Neural progenitor cell (in vitro differentiated cells): ENCODE results near the gene SERGEF. TPM values are rescaled to one million over a fixed set of nuclear protein-coding genes. Genes with fewer than 3 reads are reported as not detected.
A peak's percentile ranks its signal among the peaks of the same experiment; 100 is the strongest.

Experiments used
- DNase-seq: peaks from one replicate; pipeline ENCODE4 v3.0.0-alpha.2; 2016; ENCODE audit warnings: low spot score
- H2AFZ ChIP-seq: fragments of 200-600 bp; sonication (generic); replicated peaks from 2 replicates; pipeline ENCODE4 v1.6.1; 2016; ENCODE audit warnings: antibody characterized with exemption
- H3F3A ChIP-seq: fragments of 200-600 bp; sonication (generic); 2 replicates; pipeline ENCODE4 v1.6.1; 2016; ENCODE audit warnings: antibody characterized with exemption, low read depth
- H3K27ac ChIP-seq: fragments of 200-600 bp; sonication (generic); 2 replicates; pipeline ENCODE4 v1.5.1; 2016; ENCODE audit warnings: mild to moderate bottlenecking
- H3K27me3 ChIP-seq: fragments of 200-600 bp; sonication (generic); 2 replicates; pipeline ENCODE4 v1.6.1; 2016; ENCODE audit warnings: mild to moderate bottlenecking, moderate library complexity
- H3K36me3 ChIP-seq: fragments of 200-600 bp; sonication (generic); 2 replicates; pipeline ENCODE4 v1.5.1; 2016
- H3K4me1 ChIP-seq: fragments of 200-600 bp; sonication (generic); 2 replicates; pipeline ENCODE4 v1.6.1; 2016; ENCODE audit warnings: mixed run types
- H3K4me2 ChIP-seq: fragments of 200-600 bp; sonication (generic); 2 replicates; pipeline ENCODE4 v1.6.1; 2016
- H3K4me3 ChIP-seq: fragments of 200-600 bp; sonication (generic); 2 replicates; pipeline ENCODE4 v1.5.1; 2016
- H3K79me2 ChIP-seq: fragments of 200-600 bp; sonication (generic); 2 replicates; pipeline ENCODE4 v1.6.1; 2016; ENCODE audit warnings: low read depth
- H3K9ac ChIP-seq: fragments of 200-600 bp; sonication (generic); 2 replicates; pipeline ENCODE4 v1.6.1; 2016
- H3K9me3 ChIP-seq: fragments of 200-600 bp; sonication (generic); 2 replicates; pipeline ENCODE4 v1.5.1; 2016; ENCODE audit warnings: low read depth
- H4K20me1 ChIP-seq: fragments of 200-600 bp; sonication (generic); 2 replicates; pipeline ENCODE4 v1.6.1; 2016; ENCODE audit warnings: low read depth
- H3K27ac Mint-ChIP-seq: 3 replicates; pipeline ENCODE4 v1.8.0; 2021; ENCODE audit warnings: mixed read lengths
- H3K27me3 Mint-ChIP-seq: 2 replicates; pipeline ENCODE4 v1.8.0; 2022; ENCODE audit warnings: low read depth, mild to moderate bottlenecking, inconsistent platforms, moderate library complexity, mixed read lengths; ENCODE audit not compliant: insufficient read depth
- H3K36me3 Mint-ChIP-seq: 3 replicates; pipeline ENCODE4 v1.8.0; 2021; ENCODE audit warnings: mixed read lengths
- H3K4me1 Mint-ChIP-seq: 3 replicates; pipeline ENCODE4 v1.8.0; 2021; ENCODE audit warnings: mixed read lengths
- H3K4me3 Mint-ChIP-seq: 3 replicates; pipeline ENCODE4 v1.8.0; 2021; ENCODE audit warnings: mild to moderate bottlenecking, moderate library complexity, mixed read lengths
- H3K9me3 Mint-ChIP-seq: 3 replicates; pipeline ENCODE4 v1.8.0; 2020; ENCODE audit warnings: mixed read lengths
- CTCF ChIP-seq: fragments of 200-600 bp; sonication (generic); IDR thresholded peaks from 2 replicates; pipeline ENCODE4 v1.5.1; 2017; ENCODE audit warnings: antibody characterized with exemption, mild to moderate bottlenecking
- EZH2 ChIP-seq: fragments of 200-600 bp; sonication (generic); IDR thresholded peaks from 2 replicates; pipeline ENCODE4 v1.6.1; 2017; ENCODE audit warnings: antibody characterized with exemption, mild to moderate bottlenecking, moderate library complexity
- EZH2phosphoT487 ChIP-seq: fragments of 200-600 bp; sonication (generic); IDR thresholded peaks from 2 replicates; pipeline ENCODE4 v1.6.1; 2017; ENCODE audit warnings: antibody characterized with exemption
- total RNA-seq: library from RNA; depleted of rRNA; stranded (reverse); fragments of >200 nt; gene quantifications from 2 replicates; pipeline ENCODE4 v1.2.3, GENCODE V29; 2015; ENCODE audit warnings: low replicate concordance

The SERGEF gene
- total RNA-seq, 1 donor from 2014 or later = 35.1 TPM

GRCh38 chr11:17906436-17906835 is 106.4 kb downstream of the SERGEF start:
- no peaks in the 10 kb centered on the region for H3K79me2 ChIP-seq
- no peak overlapping the region for H3K4me3 Mint-ChIP-seq
- H3K27me3 Mint-ChIP-seq = peaks cover 6% of the 10 kb centered on the region
- H3K9me3 Mint-ChIP-seq = no peaks in the 10 kb centered on the region
- no peak overlapping the region for H3K27ac Mint-ChIP-seq
- no peak overlapping the region for H3K27ac ChIP-seq
- H3F3A ChIP-seq = peaks cover 4% of the 10 kb centered on the region
- peak; percentile 75 for DNase-seq
- no peaks in the 10 kb centered on the region for H3K36me3 ChIP-seq
- no peaks in the 10 kb centered on the region for H3K4me1 Mint-ChIP-seq
- no peak overlapping the region for H3K4me2 ChIP-seq
- no peaks in the 10 kb centered on the region for H3K9me3 ChIP-seq
- no peak overlapping the region for H3K9ac ChIP-seq
- no peaks in the 10 kb centered on the region for H3K36me3 Mint-ChIP-seq
- no peaks in the 10 kb centered on the region for H4K20me1 ChIP-seq
- H3K4me3 ChIP-seq = no peak overlapping the region
- H3K4me1 ChIP-seq = peaks cover 11% of the 10 kb centered on the region
- H2AFZ ChIP-seq = no peak overlapping the region
- H3K27me3 ChIP-seq = no peaks in the 10 kb centered on the region
- TF ChIP-seq EZH2phosphoT487 (no peak), CTCF (peak; percentile 56)

- H3K27me3 ChIP-seq = no peaks in the 10 kb centered on the region
- Mint-ChIP-seq H3K27ac (no peak overlapping the region), H3K36me3 (no peaks in the 10 kb centered on the region), H3K9me3 (no peaks in the 10 kb centered on the region), H3K27me3 (peaks cover 5% of the 10 kb centered on the region), H3K4me1 (no peaks in the 10 kb centered on the region), H3K4me3 (no peak overlapping the region)
- no peaks in the 10 kb centered on the region for H3K36me3 ChIP-seq
- H4K20me1 ChIP-seq = no peaks in the 10 kb centered on the region
- H3K9ac ChIP-seq = no peak overlapping the region
- H3K27ac ChIP-seq = no peak overlapping the region
- no peak overlapping the region for H2AFZ ChIP-seq
- TF ChIP-seq EZH2 = no peak
- TF ChIP-seq CTCF = no peak
- no peak for TF ChIP-seq EZH2phosphoT487
- no peak for DNase-seq
- no peaks in the 10 kb centered on the region for H3K79me2 ChIP-seq
- H3K9me3 ChIP-seq = no peaks in the 10 kb centered on the region
- no peak overlapping the region for H3K4me2 ChIP-seq
- no peak overlapping the region for H3K4me3 ChIP-seq
- H3F3A ChIP-seq = peaks cover 4% of the 10 kb centered on the region
- peaks cover 11% of the 10 kb centered on the region for H3K4me1 ChIP-seq
These were observed 107.4 kb downstream of the SERGEF start for GRCh38 chr11:17905477-17905876.

- H3K9ac ChIP-seq = no peak overlapping the region
- H2AFZ ChIP-seq = no peak overlapping the region
- no peak overlapping the region for H3K4me3 ChIP-seq
- Mint-ChIP-seq H3K9me3 (no peaks in the 10 kb centered on the region), H3K27ac (no peak overlapping the region), H3K4me3 (no peak overlapping the region), H3K4me1 (no peaks in the 10 kb centered on the region), H3K36me3 (no peaks in the 10 kb centered on the region), H3K27me3 (peaks cover 2% of the 10 kb centered on the region)
- H3K9me3 ChIP-seq = no peaks in the 10 kb centered on the region
- no peaks in the 10 kb centered on the region for H3K36me3 ChIP-seq
- H3K4me1 ChIP-seq = peaks cover under 1% of the 10 kb centered on the region
- no peak overlapping the region for H3K4me2 ChIP-seq
- no peak for TF ChIP-seq EZH2
- TF ChIP-seq CTCF = no peak
- TF ChIP-seq EZH2phosphoT487 = no peak
- peaks cover under 1% of the 10 kb centered on the region for H3F3A ChIP-seq
- H3K79me2 ChIP-seq = no peaks in the 10 kb centered on the region
- no peaks in the 10 kb centered on the region for H4K20me1 ChIP-seq
- no peaks in the 10 kb centered on the region for H3K27me3 ChIP-seq
- no peak for DNase-seq
- H3K27ac ChIP-seq = no peak overlapping the region
These were observed 111.4 kb downstream of the SERGEF start for GRCh38 chr11:17901481-17901880.

DNA sequence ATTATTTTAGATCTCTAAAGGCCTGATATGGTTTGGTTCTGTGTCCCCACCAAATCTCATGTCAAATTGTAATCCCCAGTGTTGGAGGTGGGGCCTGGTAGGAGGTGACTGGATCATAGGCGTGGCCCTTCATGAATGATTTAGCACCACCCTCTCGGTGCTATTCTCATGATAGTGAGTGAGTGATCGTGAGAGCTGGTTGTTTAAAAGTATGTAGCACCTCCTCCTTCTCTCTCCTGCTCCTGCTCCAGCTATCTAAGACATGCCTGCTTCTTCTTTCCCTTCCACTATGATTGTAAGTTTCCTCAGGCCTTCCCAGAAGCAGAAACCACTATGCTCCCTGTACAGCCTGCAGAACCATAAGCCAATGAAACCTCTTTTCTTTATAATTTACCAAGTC is 114.1 kb downstream of the SERGEF start:
- Histone ChIP-seq H3K27ac (no peak overlapping the region), H3K4me1 (no peaks in the 10 kb centered on the region), H2AFZ (no peak overlapping the region), H3K9ac (no peak overlapping the region), H3F3A (no peaks in the 10 kb centered on the region), H3K79me2 (no peaks in the 10 kb centered on the region), H3K9me3 (no peaks in the 10 kb centered on the region), H3K27me3 (no peaks in the 10 kb centered on the region), H4K20me1 (no peaks in the 10 kb centered on the region), H3K4me2 (no peak overlapping the region), H3K36me3 (no peaks in the 10 kb centered on the region), H3K4me3 (no peak overlapping the region)
- H3K27ac Mint-ChIP-seq = no peak overlapping the region
- H3K4me1 Mint-ChIP-seq = no peaks in the 10 kb centered on the region
- no peak for DNase-seq
- H3K4me3 Mint-ChIP-seq = no peak overlapping the region
- TF ChIP-seq EZH2phosphoT487 (no peak), EZH2 (no peak), CTCF (no peak)
- H3K9me3 Mint-ChIP-seq = no peaks in the 10 kb centered on the region
- peaks cover 2% of the 10 kb centered on the region for H3K27me3 Mint-ChIP-seq
- peaks cover 3% of the 10 kb centered on the region for H3K36me3 Mint-ChIP-seq
